Activated naive CD4-positive, alpha-beta T cell treated with anti-CD3 and anti-CD28 coated beads, Interleukin-2, amount 10 ng/mL, durations not matched to agents 7 days and 5 days (primary cell): ENCODE measurements around the gene AGAP4.
"Not testable (repeated sequence)": the region's sequence is repeated elsewhere in the genome, so short reads cannot be mapped to it uniquely, and the experiment has no call there.

Source experiments
- CTCF ChIA-PET: fragments of 350-600 bp; sonication (Branson Sonifier 250); formaldehyde crosslinking; loops from one replicate; lab custom pipeline; 2021; ENCODE audit warnings: antibody characterized with exemption; lab: Charles Lee
- DNase-seq: peaks from one replicate; pipeline ENCODE4 v3.0.0-alpha.2; 2020
- H3K27ac Mint-ChIP-seq: one replicate; pipeline ENCODE4 v1.8.0; 2021; ENCODE audit warnings: mild to moderate bottlenecking, moderate library complexity, mixed read lengths
- H3K27me3 Mint-ChIP-seq: one replicate; pipeline ENCODE4 v1.8.0; 2021; ENCODE audit warnings: mild to moderate bottlenecking, mixed read lengths
- H3K36me3 Mint-ChIP-seq: one replicate; pipeline ENCODE4 v1.8.0; 2021; ENCODE audit warnings: mixed read lengths
- H3K4me1 Mint-ChIP-seq: one replicate; pipeline ENCODE4 v1.8.0; 2021; ENCODE audit warnings: mixed read lengths
- H3K4me3 Mint-ChIP-seq: one replicate; pipeline ENCODE4 v1.8.0; 2021; ENCODE audit warnings: mild to moderate bottlenecking, moderate library complexity, mixed read lengths
- H3K9me3 Mint-ChIP-seq: one replicate; pipeline ENCODE4 v1.8.0; 2021; ENCODE audit warnings: mixed read lengths

Gene AGAP4

DNA sequence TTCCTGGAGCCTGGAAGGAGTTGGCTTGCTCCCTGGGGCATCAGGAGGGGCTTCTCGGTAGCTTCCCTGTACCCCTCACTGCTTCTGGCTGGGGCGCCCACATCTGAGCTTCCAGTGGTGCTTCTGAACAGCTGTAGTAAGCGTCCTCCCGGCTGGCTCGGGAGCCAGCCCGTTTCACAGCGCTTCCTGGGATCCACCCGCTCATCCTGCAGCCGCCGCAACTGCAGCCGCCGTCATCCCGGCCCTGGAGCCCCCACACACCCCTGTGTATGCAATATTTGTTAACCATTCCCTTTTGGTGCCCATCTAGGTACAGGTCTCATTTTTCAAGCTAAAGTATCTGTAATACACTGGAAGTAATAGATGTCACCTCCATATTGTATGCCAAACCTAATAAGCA lies 34.3 kb downstream of the AGAP4 start:
- H3K4me3 Mint-ChIP-seq, H3K27ac Mint-ChIP-seq, H3K9me3 Mint-ChIP-seq, CTCF ChIA-PET, H3K4me1 Mint-ChIP-seq, H3K27me3 Mint-ChIP-seq, DNase-seq, H3K36me3 Mint-ChIP-seq: not testable (repeated sequence)

DNA sequence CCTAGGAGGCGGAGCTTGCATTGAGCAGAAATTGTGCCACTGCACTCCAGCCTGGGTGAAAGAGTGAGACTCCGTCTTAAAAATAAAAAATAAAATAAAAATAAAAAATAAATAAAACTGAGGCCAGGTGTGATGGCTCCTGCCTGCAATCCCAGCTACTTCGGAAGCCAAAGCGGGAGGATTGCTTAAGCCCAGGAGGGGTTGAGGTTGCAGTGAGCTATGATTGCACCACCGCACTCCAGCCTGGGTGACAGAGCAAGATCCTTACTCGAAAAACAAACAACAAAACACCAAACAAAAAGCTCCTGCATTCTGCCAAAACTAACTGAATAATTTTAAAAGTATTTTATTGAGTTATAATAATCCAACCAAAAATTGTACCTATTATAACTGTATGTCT lies 36.2 kb downstream of the AGAP4 start:
- Mint-ChIP-seq H3K4me1 (no peaks in the 10 kb centered on the region), H3K9me3 (no peaks in the 10 kb centered on the region), H3K27me3 (peaks cover 14% of the 10 kb centered on the region), H3K27ac (no peak overlapping the region), H3K36me3 (no peaks in the 10 kb centered on the region), H3K4me3 (no peak overlapping the region)
- no peak for DNase-seq
- CTCF ChIA-PET, result interaction anchor here (0.6 kb wide), 1 partner anchor 858 kb away, joined by 4 read pairs; no protein-coding TSS in a partner anchor

DNA sequence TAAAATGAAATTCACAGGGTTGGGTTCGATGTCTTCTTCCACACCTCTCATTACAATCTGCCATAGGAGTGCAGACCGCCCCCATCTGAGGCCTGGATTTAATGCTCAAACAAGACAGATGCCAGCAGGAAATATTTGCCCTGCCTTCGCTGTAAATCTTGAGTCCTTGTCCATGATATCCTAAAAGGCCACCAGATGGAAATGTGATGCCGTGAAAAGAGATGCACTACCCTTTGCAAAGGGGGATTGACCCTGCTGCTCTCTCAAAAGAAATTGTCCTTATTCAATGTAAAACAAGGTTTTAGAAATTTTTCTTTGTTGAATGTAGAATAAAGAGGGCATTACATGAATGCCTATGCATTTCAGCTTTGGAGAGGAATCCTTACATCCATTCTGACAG lies 37.5 kb downstream of the AGAP4 start:
- H3K36me3 Mint-ChIP-seq, result no peaks in the 10 kb centered on the region
- no peak for DNase-seq
- H3K4me3 Mint-ChIP-seq, result no peak overlapping the region
- H3K4me1 Mint-ChIP-seq, result no peaks in the 10 kb centered on the region
- H3K27ac Mint-ChIP-seq, result no peak overlapping the region
- H3K27me3 Mint-ChIP-seq, result peaks cover 19% of the 10 kb centered on the region
- CTCF ChIA-PET, result no interaction called here
- no peaks in the 10 kb centered on the region for H3K9me3 Mint-ChIP-seq

DNA sequence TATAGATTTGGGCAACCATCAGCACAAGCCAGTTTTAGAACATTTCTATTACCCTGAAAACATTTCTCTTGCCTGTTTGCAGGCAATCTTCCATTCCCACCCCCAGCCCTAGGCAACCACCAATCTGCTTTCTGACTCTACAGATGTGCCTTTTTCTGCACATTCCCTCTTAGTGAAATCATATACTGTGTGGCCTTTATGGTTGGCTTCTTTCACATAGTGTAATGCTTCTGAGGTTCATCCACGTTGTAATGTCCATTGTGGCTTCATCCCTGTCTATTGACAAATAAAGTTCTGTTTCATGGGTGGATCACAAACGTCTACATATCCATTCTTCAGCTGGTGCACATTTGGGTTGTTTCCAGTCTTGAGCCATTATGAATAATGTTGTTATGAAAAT lies 42.3 kb downstream of the AGAP4 start:
- H3K36me3 Mint-ChIP-seq, H3K4me3 Mint-ChIP-seq, H3K9me3 Mint-ChIP-seq, DNase-seq, H3K27ac Mint-ChIP-seq, CTCF ChIA-PET: not testable (repeated sequence)
- H3K4me1 Mint-ChIP-seq, result peaks cover 10% of the 10 kb centered on the region
- peaks cover 28% of the 10 kb centered on the region for H3K27me3 Mint-ChIP-seq

DNA sequence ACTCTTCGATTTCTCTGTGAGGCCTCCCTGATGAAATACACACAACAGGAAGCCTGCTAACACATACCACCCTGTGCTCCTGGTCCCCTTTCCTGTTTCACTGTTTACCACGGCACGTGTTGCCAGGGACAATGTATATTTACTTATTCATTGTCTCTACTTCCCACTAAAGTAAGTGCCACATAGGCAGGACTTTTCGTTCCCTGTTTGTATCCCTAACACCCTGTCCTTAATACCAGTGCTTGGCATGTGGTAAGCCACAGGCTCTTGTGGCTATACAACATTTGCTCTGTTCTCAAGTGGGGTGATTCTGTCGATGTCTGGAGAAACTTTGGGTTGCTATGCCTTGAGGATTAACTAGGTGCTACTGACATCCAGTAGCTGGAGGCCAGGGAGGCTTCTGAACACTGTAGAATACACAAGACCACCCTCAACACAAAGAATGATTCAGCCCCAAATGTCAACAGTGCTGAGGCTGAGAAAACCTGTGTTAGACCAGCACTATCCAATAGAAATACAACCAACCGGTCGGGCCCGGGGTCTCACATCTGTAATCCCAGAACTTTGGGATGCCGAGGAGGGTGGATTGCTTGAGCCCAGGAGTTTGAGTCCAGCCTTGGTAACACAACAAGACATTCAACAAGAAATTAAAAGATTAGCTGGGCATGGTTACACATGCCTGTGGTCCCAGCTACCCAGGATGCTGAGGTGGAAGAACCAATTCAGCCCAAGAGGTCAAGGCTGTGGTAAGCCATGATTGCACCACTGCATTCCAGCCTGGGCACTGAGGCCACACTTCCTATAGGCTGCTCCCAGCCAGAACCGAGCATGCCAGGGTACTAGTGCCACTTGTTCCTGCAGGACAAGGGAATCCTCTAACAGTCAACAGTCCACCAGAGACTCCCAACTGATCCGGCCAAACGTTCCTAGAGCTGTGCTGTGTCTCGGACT lies 44.0 kb downstream of the AGAP4 start:
- DNase-seq, CTCF ChIA-PET: not testable (repeated sequence)

DNA sequence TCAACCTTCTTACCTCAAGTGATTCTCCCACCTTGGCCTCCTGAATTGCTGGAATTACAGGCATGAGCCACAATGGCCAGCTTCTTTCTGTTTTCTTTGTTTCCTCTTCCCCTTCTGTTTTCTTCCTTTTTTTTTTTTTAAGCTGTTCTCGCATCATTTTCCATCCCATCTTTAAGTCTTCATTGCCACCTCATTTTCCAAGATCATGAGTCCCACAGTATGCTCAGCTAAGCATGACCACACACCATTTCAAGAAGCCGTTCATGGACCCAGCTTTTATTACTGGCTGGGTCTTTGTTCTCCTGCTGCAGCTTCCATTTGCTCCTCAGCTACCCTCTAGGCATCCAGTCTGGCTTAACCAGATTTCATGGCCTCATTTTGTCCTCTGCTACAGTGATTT lies 52.5 kb downstream of the AGAP4 start:
- H3K27ac Mint-ChIP-seq, DNase-seq, H3K27me3 Mint-ChIP-seq, H3K4me3 Mint-ChIP-seq, H3K4me1 Mint-ChIP-seq, CTCF ChIA-PET, H3K9me3 Mint-ChIP-seq: not testable (repeated sequence)
- H3K36me3 Mint-ChIP-seq, result peaks cover 19% of the 10 kb centered on the region

More for the DNA sequence above, 44.0 kb downstream of the AGAP4 start:
- Mint-ChIP-seq H3K27ac (peak overlapping the region; percentile 30), H3K4me1 (peaks cover 10% of the 10 kb centered on the region), H3K27me3 (peaks cover 28% of the 10 kb centered on the region)
- H3K36me3 Mint-ChIP-seq, H3K4me3 Mint-ChIP-seq, H3K9me3 Mint-ChIP-seq: not testable (repeated sequence)

DNA sequence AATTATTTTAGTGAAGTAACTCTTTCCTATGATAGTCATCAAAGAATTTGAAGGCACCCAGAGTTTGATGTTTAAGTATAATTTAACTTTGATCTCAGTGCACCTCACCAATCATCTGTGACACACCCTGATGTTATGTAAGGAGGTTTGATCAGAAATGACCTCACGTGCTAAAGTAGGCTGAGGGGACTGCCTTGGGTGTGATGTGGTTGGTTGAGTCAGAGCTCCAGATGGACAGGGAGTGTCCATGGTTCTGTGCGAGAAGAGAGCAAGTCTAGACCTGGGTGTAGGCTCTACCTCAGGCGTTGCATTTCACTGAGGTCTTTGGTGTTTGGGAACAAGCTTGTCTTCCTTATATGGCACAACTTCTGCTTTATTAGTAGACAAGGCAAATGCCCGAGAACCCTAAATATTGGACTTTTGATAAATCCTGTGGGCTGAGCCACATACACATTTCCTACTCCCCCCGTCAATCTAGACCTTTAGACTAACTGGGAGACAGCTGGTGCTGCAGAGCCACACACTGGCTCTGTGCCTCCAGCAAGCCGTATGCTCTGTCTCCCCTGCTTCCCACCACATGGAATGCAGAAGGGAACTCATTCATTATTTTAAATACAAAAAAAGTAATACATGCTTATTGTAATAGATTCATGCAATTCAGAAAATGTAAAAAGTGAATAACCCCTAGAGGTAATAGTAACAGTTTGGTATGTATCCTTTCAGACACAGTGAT lies 56.4 kb downstream of the AGAP4 start:
- H3K27me3 Mint-ChIP-seq, H3K9me3 Mint-ChIP-seq, H3K27ac Mint-ChIP-seq, CTCF ChIA-PET, DNase-seq, H3K4me1 Mint-ChIP-seq, H3K4me3 Mint-ChIP-seq: not testable (repeated sequence)
- H3K36me3 Mint-ChIP-seq, result peaks cover 26% of the 10 kb centered on the region

DNA sequence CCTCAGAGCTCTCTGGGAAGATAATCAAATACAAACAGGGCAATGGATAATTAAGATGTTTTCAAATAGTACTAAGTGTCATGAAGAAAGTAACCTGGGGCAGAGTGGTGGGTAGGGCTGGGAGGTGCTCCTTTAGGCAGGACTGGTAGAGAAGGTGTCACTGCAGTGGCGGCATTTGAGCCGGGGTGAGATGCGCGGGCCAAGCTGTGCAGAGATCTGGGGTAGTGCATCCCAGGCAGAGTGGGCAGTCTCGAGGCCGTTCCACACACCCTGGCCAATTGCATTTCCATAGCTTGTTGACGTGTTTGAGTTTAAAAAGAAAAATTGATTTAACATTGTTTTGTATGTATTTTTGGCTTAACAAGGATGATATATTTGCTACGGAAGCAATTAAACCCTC lies 57.3 kb downstream of the AGAP4 start:
- H3K4me1 Mint-ChIP-seq, H3K27ac Mint-ChIP-seq, H3K9me3 Mint-ChIP-seq, H3K27me3 Mint-ChIP-seq, CTCF ChIA-PET, DNase-seq, H3K4me3 Mint-ChIP-seq: not testable (repeated sequence)
- peaks cover 28% of the 10 kb centered on the region for H3K36me3 Mint-ChIP-seq

DNA sequence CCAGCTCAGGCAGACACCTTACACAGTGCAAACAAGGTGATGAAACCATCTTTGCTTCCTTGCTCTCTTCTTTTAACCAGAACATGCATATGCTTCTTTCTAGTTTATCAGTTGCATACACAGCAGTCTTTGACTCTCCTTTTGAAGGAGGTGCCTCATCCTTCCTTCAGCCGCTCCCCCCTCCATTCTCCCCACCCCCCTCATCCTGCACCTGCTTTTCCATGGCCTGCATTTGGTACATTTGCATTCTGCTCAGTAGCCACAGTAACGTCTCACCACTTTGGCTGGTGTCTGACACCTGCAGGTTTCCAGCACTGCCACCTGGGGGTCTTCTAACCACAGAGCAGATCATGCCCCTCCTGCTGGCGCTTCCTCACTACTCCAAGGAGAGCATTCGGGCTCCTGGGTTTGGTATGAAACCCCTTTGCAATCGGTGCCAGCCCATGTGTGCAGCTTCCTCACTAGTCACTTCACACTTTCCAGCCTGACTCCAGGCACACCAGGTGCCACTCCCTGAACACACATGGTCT lies 60.0 kb downstream of the AGAP4 start:
- H3K4me3 Mint-ChIP-seq, H3K27me3 Mint-ChIP-seq, DNase-seq, H3K27ac Mint-ChIP-seq, CTCF ChIA-PET, H3K4me1 Mint-ChIP-seq, H3K9me3 Mint-ChIP-seq: not testable (repeated sequence)
- peaks cover 21% of the 10 kb centered on the region for H3K36me3 Mint-ChIP-seq

DNA sequence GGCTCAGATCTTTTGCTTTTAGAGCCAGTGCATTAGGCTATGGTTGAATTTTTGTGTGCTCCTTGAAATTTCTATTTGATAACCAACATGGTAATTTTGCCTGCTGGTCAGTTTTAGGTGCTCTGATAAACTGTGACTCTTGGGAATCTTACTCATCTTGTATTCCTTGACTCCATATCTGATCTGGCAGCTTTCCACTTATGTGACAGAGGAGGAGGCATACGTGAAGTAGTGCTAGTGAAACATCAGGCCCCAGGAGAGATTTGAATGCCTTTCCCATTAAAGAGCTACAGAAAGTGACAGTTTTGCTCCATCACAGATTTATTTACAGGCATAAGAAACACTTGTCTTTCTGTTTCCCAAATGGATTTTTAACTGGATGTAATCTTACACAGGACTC lies 61.1 kb downstream of the AGAP4 start:
- H3K27me3 Mint-ChIP-seq, H3K27ac Mint-ChIP-seq, H3K4me1 Mint-ChIP-seq, H3K9me3 Mint-ChIP-seq, DNase-seq, H3K4me3 Mint-ChIP-seq, CTCF ChIA-PET: not testable (repeated sequence)
- peaks cover 18% of the 10 kb centered on the region for H3K36me3 Mint-ChIP-seq
